HEK293T (cell line): ENCODE results near the gene DDX21.

Experiments
- BHLHE40 ChIP-seq: fragments of 450-650 bp; IDR thresholded peaks from 2 replicates; pipeline ENCODE4 v1.6.1; 2016; ENCODE audit warnings: mild to moderate bottlenecking, moderate library complexity, borderline replicate concordance
- CTBP1 ChIP-seq: fragments of 450-650 bp; IDR thresholded peaks from 2 replicates; pipeline ENCODE4 v1.6.1; 2016; ENCODE audit warnings: borderline replicate concordance
- ELF4 ChIP-seq: fragments of 450-650 bp; IDR thresholded peaks from 2 replicates; pipeline ENCODE4 v1.6.1; 2017; ENCODE audit warnings: antibody characterized with exemption
- FOXA1 ChIP-seq: fragments of 450-650 bp; IDR thresholded peaks from 2 replicates; pipeline ENCODE4 v1.6.1; 2016; ENCODE audit warnings: mild to moderate bottlenecking
- FOXM1 ChIP-seq: fragments of 450-650 bp; IDR thresholded peaks from 2 replicates; pipeline ENCODE4 v1.6.1; 2017; ENCODE audit warnings: mild to moderate bottlenecking, borderline replicate concordance
- SP1 ChIP-seq: fragments of 450-650 bp; IDR thresholded peaks from 2 replicates; pipeline ENCODE4 v1.6.1; 2017
- SUZ12 ChIP-seq: fragments of 450-650 bp; IDR thresholded peaks from 2 replicates; pipeline ENCODE4 v1.6.1; 2016; ENCODE audit warnings: mild to moderate bottlenecking
- TARDBP ChIP-seq: fragments of 450-650 bp; IDR thresholded peaks from 2 replicates; pipeline ENCODE4 v1.6.1; 2016
- TF ChIP-seq, protein P1 (sequence below): fragments of 450-650 bp; IDR thresholded peaks from 2 replicates; pipeline ENCODE4 v1.6.1; 2016

DNA sequence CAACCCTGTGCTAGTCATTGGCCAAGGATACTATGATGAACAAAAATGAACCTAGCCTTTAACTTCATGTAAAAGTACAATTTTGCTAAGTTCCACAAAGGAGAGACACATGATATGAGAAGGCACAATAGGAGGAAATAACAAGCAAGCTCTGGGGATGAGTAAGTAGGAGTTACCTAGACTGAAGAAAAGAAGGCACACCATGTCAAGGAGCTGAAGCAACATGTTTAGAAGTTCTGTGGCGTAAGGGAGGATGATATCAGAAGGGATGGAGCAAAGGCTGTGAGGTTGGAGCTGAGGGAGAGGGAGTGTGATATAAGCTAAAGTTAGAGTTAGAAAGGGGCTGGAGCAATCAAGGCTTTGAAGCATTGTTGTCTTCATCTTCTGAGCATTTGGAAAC, 58.2 kb downstream of the DDX21 start:
- TF ChIP-seq SP1 (no peak), FOXM1 (no peak), ELF4 (no peak), TARDBP (no peak), CTBP1 (no peak), FOXA1 (no peak), SUZ12 (no peak), BHLHE40 (no peak)
- TF ChIP-seq, protein P1, sequence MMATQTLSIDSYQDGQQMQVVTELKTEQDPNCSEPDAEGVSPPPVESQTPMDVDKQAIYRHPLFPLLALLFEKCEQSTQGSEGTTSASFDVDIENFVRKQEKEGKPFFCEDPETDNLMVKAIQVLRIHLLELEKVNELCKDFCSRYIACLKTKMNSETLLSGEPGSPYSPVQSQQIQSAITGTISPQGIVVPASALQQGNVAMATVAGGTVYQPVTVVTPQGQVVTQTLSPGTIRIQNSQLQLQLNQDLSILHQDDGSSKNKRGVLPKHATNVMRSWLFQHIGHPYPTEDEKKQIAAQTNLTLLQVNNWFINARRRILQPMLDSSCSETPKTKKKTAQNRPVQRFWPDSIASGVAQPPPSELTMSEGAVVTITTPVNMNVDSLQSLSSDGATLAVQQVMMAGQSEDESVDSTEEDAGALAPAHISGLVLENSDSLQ = no peak
